B cell (primary cell): ENCODE results near the gene RAD51B. TPM values are rescaled to one million over a fixed set of nuclear protein-coding genes. Genes with fewer than 3 reads are reported as not detected.

Source experiments
- ATAC-seq: fragments of 200-7000 bp; cut with Tn5 transposase; one replicate; pipeline ENCODE4 v1.10.0; 2021; ENCODE audit warnings: low read depth, mild to moderate bottlenecking, moderate number of reproducible peaks, moderate library complexity
- CTCF ChIA-PET: fragments of 350-600 bp; sonication (Branson Sonifier 250); formaldehyde crosslinking; loops from one replicate; lab custom pipeline; 2021; ENCODE audit warnings: antibody characterized with exemption, inconsistent platforms; lab: Charles Lee
- POLR2A ChIA-PET: fragments of 350-600 bp; sonication (Branson Sonifier 250); formaldehyde crosslinking; loops from one replicate; lab custom pipeline; 2021; ENCODE audit warnings: antibody characterized with exemption; lab: Charles Lee
- DNase-seq: peaks from one replicate; pipeline ENCODE4 v3.0.0; 2013
- H2AFZ ChIP-seq: 2 replicates; pipeline ENCODE4 v1.6.1; 2012; ENCODE audit warnings: mild to moderate bottlenecking, low read depth, low read length; ENCODE audit not compliant: insufficient read depth, poor library complexity, severe bottlenecking
- H3K27ac ChIP-seq, 2 donors: 1 replicate in 1 of 2; 2 replicates in 1 of 2; pipeline ENCODE4 v1.5.1; 2012 to 2013; ENCODE audit warnings: low read length in 2 of 2, mild to moderate bottlenecking in 2 of 2, moderate library complexity in 1 of 2
- H3K27me3 ChIP-seq, 4 experiments: fragments of 200-600 bp in 1 of 4; sonication (generic) in 1 of 4; replicated peaks in 1 of 4; 1 replicate in 2 of 4; 2 replicates in 2 of 4; pipeline versions ENCODE4 v1.6.1 to v1.7.0; 2013 to 2016; ENCODE audit warnings: low read length in 3 of 4, mild to moderate bottlenecking in 2 of 4, mixed read lengths in 1 of 4, moderate library complexity in 1 of 4; ENCODE audit not compliant: insufficient read depth in 4 of 4, control insufficient read depth in 3 of 4; ENCODE audit errors: control extremely low read depth in 1 of 4
- H3K36me3 ChIP-seq, 2 experiments: replicated peaks in 1 of 2; 1 replicate in 1 of 2; 2 replicates in 1 of 2; pipeline versions ENCODE4 v1.6.1 to v1.7.1; 2013; ENCODE audit warnings: low read length in 1 of 2; ENCODE audit not compliant: insufficient read depth in 2 of 2, control insufficient read depth in 1 of 2; ENCODE audit errors: control extremely low read depth in 1 of 2, extremely low read depth in 1 of 2
- H3K4me1 ChIP-seq, 2 donors: fragments of 200-600 bp in 1 of 2; sonication (generic) in 1 of 2; 1 replicate in 1 of 2; 2 replicates in 1 of 2; pipeline versions ENCODE4 v1.5.1 to v1.6.1; 2013 to 2017; ENCODE audit warnings: low read length in 2 of 2; ENCODE audit not compliant: control insufficient read depth in 2 of 2, insufficient read depth in 2 of 2
- H3K4me2 ChIP-seq: replicated peaks from 2 replicates; pipeline ENCODE3; 2012; ENCODE audit warnings: mild to moderate bottlenecking, low read depth, low read length; ENCODE audit not compliant: poor library complexity, severe bottlenecking
- H3K4me3 ChIP-seq, 5 experiments: fragments of 200-600 bp in 1 of 5; sonication (generic) in 1 of 5; 1 replicate in 3 of 5; 2 replicates in 2 of 5; pipeline versions ENCODE4 v1.5.1 to v1.7.0; 2011 to 2016; ENCODE audit warnings: low read length in 4 of 5, mild to moderate bottlenecking in 4 of 5, low read depth in 2 of 5, control low read depth in 1 of 5, moderate library complexity in 1 of 5; ENCODE audit not compliant: insufficient read depth in 1 of 5; ENCODE audit errors: control extremely low read depth in 1 of 5, extremely low read depth in 1 of 5
- H3K79me2 ChIP-seq: fragments of 200-600 bp; sonication (generic); one replicate; pipeline ENCODE4 v1.6.0; 2016; ENCODE audit warnings: low read length; ENCODE audit not compliant: control insufficient read depth, insufficient read depth
- H3K9ac ChIP-seq: fragments of 200-600 bp; sonication (generic); 2 replicates; pipeline ENCODE4 v1.6.1; 2017; ENCODE audit warnings: mild to moderate bottlenecking, low read length, moderate library complexity
- H3K9me3 ChIP-seq, 3 donors: one replicate each; pipeline versions ENCODE4 v1.6.1 to v1.7.1; 2013; ENCODE audit warnings: low read length in 2 of 3; ENCODE audit not compliant: control insufficient read depth in 2 of 3, insufficient read depth in 1 of 3; ENCODE audit errors: control extremely low read depth in 1 of 3
- H4K20me1 ChIP-seq: 2 replicates; pipeline ENCODE4 v1.6.0; 2012; ENCODE audit warnings: mild to moderate bottlenecking, low read length; ENCODE audit not compliant: insufficient read depth, control insufficient read depth, poor library complexity, severe bottlenecking
- H3K27ac Mint-ChIP-seq: one replicate; pipeline ENCODE4 v1.8.0; 2021; ENCODE audit warnings: mixed read lengths
- H3K27me3 Mint-ChIP-seq: one replicate; pipeline ENCODE4 v1.8.0; 2021; ENCODE audit warnings: mixed read lengths
- H3K4me1 Mint-ChIP-seq: one replicate; pipeline ENCODE4 v1.8.0; 2021; ENCODE audit warnings: mixed read lengths
- H3K4me3 Mint-ChIP-seq: one replicate; pipeline ENCODE4 v1.8.0; 2021; ENCODE audit warnings: mixed read lengths
- H3K9me3 Mint-ChIP-seq: one replicate; pipeline ENCODE4 v1.8.0; 2022; ENCODE audit warnings: mixed read lengths; ENCODE audit not compliant: insufficient read depth
- EZH2 ChIP-seq: IDR thresholded peaks from 2 replicates; pipeline ENCODE4 v1.6.1; 2012; ENCODE audit warnings: borderline replicate concordance, low read depth, mild to moderate bottlenecking, moderate library complexity, low read length; ENCODE audit not compliant: insufficient read depth, poor library complexity, severe bottlenecking
- WGBS: methylation state at CpG from one replicate; pipeline ENCODE4 v1.1.5; 2013; ENCODE audit warnings: missing lambda C conversion rate; ENCODE audit not compliant: insufficient coverage; 5-methylcytosine and 5-hydroxymethylcytosine counted together
- intact Hi-C: fragments of 100-400 bp; cut with micrococcal nuclease; formaldehyde crosslinking; loops from one replicate; pipeline ENCODE4 v1.10.0; 2022
- polyA plus RNA-seq: library from polyadenylated mRNA; depleted of rRNA; stranded (reverse); fragments of >200 nt; gene quantifications from 2 replicates; pipeline ENCODE4 v1.2.3, GENCODE V29; 2012
- total RNA-seq, 2 donors: library from RNA; stranded (reverse); fragments of 120-200 nt in 1 of 2; gene quantifications; 1 replicate in 1 of 2; 2 replicates in 1 of 2; pipeline versions ENCODE4 v1.2.3 to v1.2.4, GENCODE V29; 2013 to 2022
- TF ChIP-seq, protein P1 (sequence below): fragments of 200-600 bp; IDR thresholded peaks from one replicate; pipeline ENCODE4 v1.8.0; 2022; ENCODE audit warnings: antibody characterized with exemption, mild to moderate bottlenecking

The RAD51B gene
- total and polyA plus RNA-seq, 2 donors (not counting 1 experiment from before 2014, with no cell fraction given): 6.5 to 60.6 TPM

- H3K27ac Mint-ChIP-seq: no peak overlapping the region
- H3K9me3 Mint-ChIP-seq: no peaks in the 10 kb centered on the region
- Histone ChIP-seq H3K27ac (no peak overlapping the region), H4K20me1 (no peaks in the 10 kb centered on the region), H3K27me3 (no peaks in the 10 kb centered on the region), H3K9ac (no peak overlapping the region), H3K4me2 (no peak overlapping the region), H3K9me3 (peaks cover 0 to 19% (median 2%) of the 10 kb centered on the region in 3 donors), H3K4me3 (no peak overlapping the region), H2AFZ (no peak overlapping the region), H3K79me2 (no peaks in the 10 kb centered on the region), H3K36me3 (no peaks in the 10 kb centered on the region), H3K4me1 (peaks cover 17 to 18% of the 10 kb centered on the region in 2 donors)
- WGBS: 98% methylated on average over 22 of the region's 25 CpGs
- CTCF ChIA-PET: no interaction called here
- TF ChIP-seq, protein P1, sequence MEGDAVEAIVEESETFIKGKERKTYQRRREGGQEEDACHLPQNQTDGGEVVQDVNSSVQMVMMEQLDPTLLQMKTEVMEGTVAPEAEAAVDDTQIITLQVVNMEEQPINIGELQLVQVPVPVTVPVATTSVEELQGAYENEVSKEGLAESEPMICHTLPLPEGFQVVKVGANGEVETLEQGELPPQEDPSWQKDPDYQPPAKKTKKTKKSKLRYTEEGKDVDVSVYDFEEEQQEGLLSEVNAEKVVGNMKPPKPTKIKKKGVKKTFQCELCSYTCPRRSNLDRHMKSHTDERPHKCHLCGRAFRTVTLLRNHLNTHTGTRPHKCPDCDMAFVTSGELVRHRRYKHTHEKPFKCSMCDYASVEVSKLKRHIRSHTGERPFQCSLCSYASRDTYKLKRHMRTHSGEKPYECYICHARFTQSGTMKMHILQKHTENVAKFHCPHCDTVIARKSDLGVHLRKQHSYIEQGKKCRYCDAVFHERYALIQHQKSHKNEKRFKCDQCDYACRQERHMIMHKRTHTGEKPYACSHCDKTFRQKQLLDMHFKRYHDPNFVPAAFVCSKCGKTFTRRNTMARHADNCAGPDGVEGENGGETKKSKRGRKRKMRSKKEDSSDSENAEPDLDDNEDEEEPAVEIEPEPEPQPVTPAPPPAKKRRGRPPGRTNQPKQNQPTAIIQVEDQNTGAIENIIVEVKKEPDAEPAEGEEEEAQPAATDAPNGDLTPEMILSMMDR: no peak
- no peak for TF ChIP-seq EZH2
- intact Hi-C loops: no loop called here
- ATAC-seq (no peak), DNase-seq (no peak)
- H3K27me3 Mint-ChIP-seq: no peaks in the 10 kb centered on the region
- H3K4me3 Mint-ChIP-seq: no peak overlapping the region
- POLR2A ChIA-PET: no interaction called here
- peaks cover 4% of the 10 kb centered on the region for H3K4me1 Mint-ChIP-seq
Measured at GRCh38 chr14:68603533-68604360, 784.2 kb downstream of the RAD51B start.

DNA sequence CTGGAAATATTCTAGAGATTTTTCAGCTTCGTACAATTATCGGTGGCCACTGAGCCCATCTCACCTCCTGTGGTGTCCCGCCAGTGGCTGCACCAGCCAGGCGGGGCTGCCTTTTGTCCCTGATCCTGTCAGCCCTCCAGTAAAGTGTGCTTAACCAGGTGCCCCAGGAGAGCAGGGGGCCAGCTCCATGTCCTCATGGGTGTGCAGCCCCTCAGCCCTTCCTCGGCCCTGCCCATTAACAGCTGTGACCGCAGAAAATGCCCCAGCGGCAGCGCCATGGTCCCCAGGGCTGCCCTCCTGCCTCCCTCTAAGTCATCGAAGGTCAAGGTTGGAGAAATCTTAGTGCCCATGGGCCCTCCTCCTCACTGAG, 784.8 kb downstream of the RAD51B start:
- H4K20me1 ChIP-seq: no peaks in the 10 kb centered on the region
- no peak overlapping the region for H2AFZ ChIP-seq
- ChIA-PET CTCF (no interaction called here), POLR2A (no interaction called here)
- Mint-ChIP-seq H3K9me3 (no peaks in the 10 kb centered on the region), H3K27me3 (no peaks in the 10 kb centered on the region), H3K4me3 (no peak overlapping the region), H3K27ac (no peak overlapping the region), H3K4me1 (peaks cover 4% of the 10 kb centered on the region)
- DNase-seq: no peak
- H3K9ac ChIP-seq: no peak overlapping the region
- WGBS: 97% methylated on average over 9 of the region's 9 CpGs
- no peak for ATAC-seq
- H3K4me3 ChIP-seq: no peak overlapping the region
- H3K4me2 ChIP-seq: no peak overlapping the region
- no peak for TF ChIP-seq EZH2
- TF ChIP-seq, protein P1: no peak
- H3K27ac ChIP-seq: no peak overlapping the region
- peaks cover 0 to 19% (median 2%) of the 10 kb centered on the region in 3 donors for H3K9me3 ChIP-seq
- H3K79me2 ChIP-seq: no peaks in the 10 kb centered on the region
- no peaks in the 10 kb centered on the region for H3K36me3 ChIP-seq
- no peaks in the 10 kb centered on the region for H3K27me3 ChIP-seq
- intact Hi-C loops: no loop called here
- peaks cover 17 to 21% of the 10 kb centered on the region in 2 donors for H3K4me1 ChIP-seq
